Panc1 (cell line): ENCODE measurements around the gene ATAD2B. TPM values are rescaled to one million over a fixed set of nuclear protein-coding genes. Genes with fewer than 3 reads are reported as not detected.
"Not testable (repeated sequence)": the region's sequence is repeated elsewhere in the genome, so short reads cannot be mapped to it uniquely, and the experiment has no call there.

Experiments used
- ATAC-seq: fragments of 200-7000 bp; cut with Tn5 transposase; 2 replicates; pipeline ENCODE4 v1.9.1; 2020; ENCODE audit warnings: mild to moderate bottlenecking, moderate library complexity
- BruUV-seq: library from RNA; stranded (reverse); fragments of 400-500 nt; replicated peaks from 2 replicates; lab custom pipeline; 2021; lab: Mats Ljungman, UMichigan
- CTCF ChIA-PET: fragments of 300-600 bp; sonication (Branson Sonifier 250); formaldehyde crosslinking; loops from one replicate; lab custom pipeline; 2022; ENCODE audit warnings: antibody characterized with exemption; lab: Charles Lee
- POLR2A ChIA-PET: fragments of 300-600 bp; sonication (Branson Sonifier 250); formaldehyde crosslinking; loops from one replicate; lab custom pipeline; 2022; ENCODE audit warnings: antibody characterized with exemption; lab: Charles Lee
- DNase-seq: peaks from one replicate; pipeline ENCODE4 v3.0.0-alpha.2; 2010; ENCODE audit warnings: low read depth, low spot score
- H3K27ac ChIP-seq: 2 replicates; pipeline ENCODE4 v1.5.1; 2011; ENCODE audit warnings: mild to moderate bottlenecking, low read length, inconsistent platforms
- H3K27me3 ChIP-seq: fragments of 200-500 bp; sonication (Bioruptor generic); 2 replicates; pipeline ENCODE4 v1.6.0; 2014; ENCODE audit warnings: low read length, inconsistent platforms; ENCODE audit not compliant: control insufficient read depth, insufficient read depth
- H3K36me3 ChIP-seq: fragments of 200-500 bp; sonication (Bioruptor generic); 2 replicates; pipeline ENCODE4 v1.5.1; 2014; ENCODE audit warnings: inconsistent platforms, mild to moderate bottlenecking, low read length, moderate library complexity; ENCODE audit not compliant: control insufficient read depth, insufficient read depth
- H3K4me1 ChIP-seq: 2 replicates; pipeline ENCODE4 v1.5.1; 2011; ENCODE audit warnings: inconsistent platforms, mild to moderate bottlenecking, low read length, moderate library complexity; ENCODE audit not compliant: control insufficient read depth, insufficient read depth
- H3K4me3 ChIP-seq, 2 experiments: 2 replicates each; pipeline ENCODE4 v1.5.1; 2011 to 2012; ENCODE audit warnings: low read depth in 2 of 2, low read length in 2 of 2, mild to moderate bottlenecking in 2 of 2, inconsistent platforms in 1 of 2, moderate library complexity in 1 of 2
- H3K9me3 ChIP-seq: fragments of 200-500 bp; sonication (Bioruptor generic); 2 replicates; pipeline ENCODE4 v1.5.1; 2014; ENCODE audit warnings: low read depth, mild to moderate bottlenecking, inconsistent platforms, low read length, moderate library complexity; ENCODE audit not compliant: control insufficient read depth, insufficient read depth
- CTCF ChIP-seq: fragments of 450-650 bp; IDR thresholded peaks from 2 replicates; pipeline ENCODE4 v1.5.1; 2017; ENCODE audit warnings: mild to moderate bottlenecking
- POLR2AphosphoS5 ChIP-seq: IDR thresholded peaks from 2 replicates; pipeline ENCODE4 v1.6.1; 2012; ENCODE audit warnings: mild to moderate bottlenecking, low read depth, low read length, moderate library complexity
- REST ChIP-seq, 2 experiments: IDR thresholded peaks; 2 replicates each; pipeline ENCODE4 v1.6.1; 2011 to 2012; ENCODE audit warnings: low read depth in 2 of 2, control low read depth in 1 of 2, low read length in 1 of 2, mild to moderate bottlenecking in 1 of 2, moderate library complexity in 1 of 2; ENCODE audit not compliant: insufficient read depth in 1 of 2
- SIN3A ChIP-seq: IDR thresholded peaks from 2 replicates; pipeline ENCODE4 v1.6.1; 2012; ENCODE audit warnings: low read depth, mild to moderate bottlenecking, low read length, moderate library complexity, borderline replicate concordance; ENCODE audit not compliant: insufficient read depth
- TCF7L2 ChIP-seq: IDR thresholded peaks from 2 replicates; pipeline ENCODE4 v1.6.1; 2011; ENCODE audit warnings: mild to moderate bottlenecking, low read depth, low read length, inconsistent platforms
- in situ Hi-C: cut with HindIII; loops from 2 replicates; pipeline ENCODE4 v1.10.0; 2016; ENCODE audit warnings: low sequenced_read_pairs, low pct_unique_long_range_greater_than_20kb
- intact Hi-C: fragments of 100-400 bp; cut with micrococcal nuclease; formaldehyde crosslinking; loops from one replicate; pipeline ENCODE4 v1.10.0; 2022; ENCODE audit not compliant: unreplicated experiment
- total RNA-seq: library from RNA; stranded (reverse); gene quantifications from one replicate; pipeline ENCODE4 v1.2.1, GENCODE V29; 2021; ENCODE audit not compliant: unreplicated experiment

ATAD2B gene
- total RNA-seq, 1 experiment from 2014 or later: 17.9 TPM

- Histone ChIP-seq H3K9me3 (no peaks in the 10 kb centered on the region), H3K4me1 (no peaks in the 10 kb centered on the region), H3K27ac (no peak overlapping the region), H3K4me3 (no peak overlapping the region), H3K27me3 (no peaks in the 10 kb centered on the region), H3K36me3 (no peaks in the 10 kb centered on the region)
- no peak for TF ChIP-seq SIN3A
- TF ChIP-seq REST (IDR thresholded peaks at IDR 0.05; ENCODE audit: insufficient read depth in 1 of 2, low read depth in 2 of 2, low read length in 1 of 2): no peak
- ATAC-seq (no peak), DNase-seq (no peak)
- ChIA-PET CTCF (no interaction called here), POLR2A (no interaction called here)
- in situ Hi-C loops: no loop called here
- intact Hi-C loops: no loop called here
- BruUV-seq: no TSS peak
Measured at GRCh38 chr2:23954325-23955014, 27.5 kb upstream of the ATAD2B start.

- no peak overlapping the region for H3K4me3 ChIP-seq
- intact Hi-C loops (no loop called here), in situ Hi-C loops (no loop called here)
- H3K36me3 ChIP-seq: no peaks in the 10 kb centered on the region
- POLR2A ChIA-PET: no interaction called here
- no peaks in the 10 kb centered on the region for H3K9me3 ChIP-seq
- CTCF ChIA-PET: no interaction called here
- ATAC-seq (no peak), DNase-seq (no peak)
- no peak for TF ChIP-seq TCF7L2
- no peak for TF ChIP-seq REST (IDR thresholded peaks at IDR 0.05; ENCODE audit: insufficient read depth in 1 of 2, low read depth in 2 of 2, low read length in 1 of 2)
- no peak for TF ChIP-seq SIN3A
- TF ChIP-seq POLR2AphosphoS5: no peak
- TF ChIP-seq CTCF: no peak
- no peak overlapping the region for H3K27ac ChIP-seq
- H3K4me1 ChIP-seq: no peaks in the 10 kb centered on the region
- no peaks in the 10 kb centered on the region for H3K27me3 ChIP-seq
- BruUV-seq: no TSS peak
Measured at GRCh38 chr2:23953625-23954024, 26.7 kb upstream of the ATAD2B start.

- POLR2A ChIA-PET: interaction anchor here (0.7 kb wide), 1 partner anchor 292 kb away, joined by 12 read pairs; no protein-coding TSS in a partner anchor
- intact Hi-C loops, H3K4me1 ChIP-seq, in situ Hi-C loops, H3K4me3 ChIP-seq, CTCF ChIA-PET, DNase-seq, H3K27me3 ChIP-seq, BruUV-seq, H3K36me3 ChIP-seq, H3K27ac ChIP-seq, H3K9me3 ChIP-seq, ATAC-seq: not testable (repeated sequence)
Measured at GRCh38 chr2:23952558-23952957, 25.6 kb upstream of the ATAD2B start.
